ENCODE measurements around the gene EIF2D. TPM values are rescaled to one million over a fixed set of nuclear protein-coding genes. Genes with fewer than 3 reads are reported as not detected.
A peak's percentile ranks its signal among the peaks of the same experiment; 100 is the strongest.

Gene EIF2D
- total and polyA plus RNA-seq, 9 of the 15 experiments (the other 6 are each of a cell fraction or from before 2014, with no cell fraction given), result 81.1 to 138 (median 93.9) TPM

GRCh38 chr1:206634365-206635079 lies 22.3 kb upstream of the EIF2D start:
- peak overlapping the region; percentile 23 to 70; a peak in 3 of 4 replicates for H3K9ac ChIP-seq (ENCODE audit: insufficient read depth in 1 of 2, low read depth in 2 of 2, low read length in 2 of 2)
- in situ Hi-C loops (cut with MboI), result no loop called here
- TF ChIP-seq STAT5B (CRISPR knock-in tag; IDR thresholded peaks at IDR 0.05) (no peak), HNRNPUL1 (IDR thresholded peaks at IDR 0.05; ENCODE audit: low read length) (no peak), BMI1 (IDR thresholded peaks at IDR 0.05; ENCODE audit: low read length) (no peak), CC2D1A (IDR thresholded peaks at IDR 0.05) (peak; percentile 76; the same call in 1 of the 2 replicates), L3MBTL2 (IDR thresholded peaks at IDR 0.05) (peak; percentile 63), UBTF (IDR thresholded peaks at IDR 0.05; ENCODE audit: borderline replicate concordance in 1 of 2, low read depth in 2 of 2, low read length in 2 of 2) (no peak), COPS2 (conservative IDR thresholded peaks at IDR 0.05) (no peak), ZNF551 (CRISPR knock-in tag; IDR thresholded peaks at IDR 0.05) (no peak), MXD1 (CRISPR knock-in tag; IDR thresholded peaks at IDR 0.05; ENCODE audit: borderline replicate concordance, poor library complexity, severe bottlenecking) (no peak), ZNF592 (IDR thresholded peaks at IDR 0.05) (peak; percentile 91), ZKSCAN1 (IDR thresholded peaks at IDR 0.05; ENCODE audit: low read depth, low read length) (no peak), ZFP36 (IDR thresholded peaks at IDR 0.05; ENCODE audit: low read depth, low read length, partially characterized antibody) (no peak), FOXO4 (CRISPR knock-in tag; IDR thresholded peaks at IDR 0.05) (no peak)

More at GRCh38 chr1:206634365-206635079, 22.3 kb upstream of the EIF2D start:
- TSS peak; percentile 99 for BruUV-seq (replicated peaks)
- Histone ChIP-seq H3K9me3 (replicated peaks; ENCODE audit: control insufficient read depth, insufficient read depth, low read depth, low read length) (no peaks in the 10 kb centered on the region), H3K4me2 (ENCODE audit: insufficient read depth, low read length) (peak overlapping the region; percentile 71), H3K9me1 (ENCODE audit: control insufficient read depth, insufficient read depth, low read length) (no peaks in the 10 kb centered on the region), H3K36me3 (ENCODE audit: control insufficient read depth, insufficient read depth, low read length) (peaks cover 13% of the 10 kb centered on the region), H3K4me3 (no peak overlapping the region), H2AFZ (ENCODE audit: low read depth, low read length) (peak overlapping the region; percentile 95), H3K27ac (ENCODE audit: extremely low read depth, low read depth, low read length) (peak overlapping the region; percentile 77), H3K79me2 (ENCODE audit: control insufficient read depth, insufficient read depth, low read length) (peaks cover 33% of the 10 kb centered on the region), H3K4me1 (replicated peaks in 1 of 2; ENCODE audit: control insufficient read depth in 2 of 2, insufficient read depth in 2 of 2, low read length in 2 of 2) (peaks cover 14 to 24% of the 10 kb centered on the region in 2 experiments), H3K27me3 (ENCODE audit: control insufficient read depth in 2 of 2, insufficient read depth in 2 of 2, low read length in 2 of 2) (0 out of 5 replicates have a peak, but pooled peaks cover 0 to 1% of the 10 kb centered on the region in 2 experiments), H4K20me1 (replicated peaks; ENCODE audit: control insufficient read depth, insufficient read depth, low read length) (no peaks in the 10 kb centered on the region)
- intact Hi-C loops (cut with micrococcal nuclease), result loop anchor here (1.0 to 5.0 kb wide), 6 partner anchors 18 to 348 kb away; no protein-coding TSS in a partner anchor
- peak; percentile 53 for ATAC-seq
- peak; percentile 70 to 97 (median 72) for DNase-seq (ENCODE audit: extremely low read depth in 1 of 4, low spot score in 3 of 4)
- POLR2A ChIA-PET, result interaction anchor here (0.7 to 4.7 kb wide), 17 partner anchors 10 to 416 kb away, joined by 3 to 57 read pairs (median 4); partner anchors contain the start of genes EIF2D and YOD1
- peak; percentile 91 for FAIRE-seq
- CTCF ChIA-PET (ENCODE audit: low intra/inter-chr PET ratio), result interaction anchor here (0.7 to 4.2 kb wide), 8 partner anchors 25 to 431 kb away, joined by 3 to 63 read pairs (median 4); no protein-coding TSS in a partner anchor
- WGBS (ENCODE audit: insufficient coverage, low coverage, missing lambda C conversion rate), result 36% methylated on average over 26 of the region's 26 CpGs
